Tibial artery (tissue), 4 donors: ENCODE measurements around the gene GRIFIN.
A peak's percentile ranks its signal among the peaks of the same experiment; 100 is the strongest.

ENCODE experiments used
- DNase-seq, 2 donors: peaks; one replicate each; pipeline ENCODE4 v3.0.0-alpha.2; 2019
- H3K27ac ChIP-seq, 2 donors: fragments of 200-600 bp; sonication (generic) in 1 of 2; 1 replicate in 1 of 2; 2 replicates in 1 of 2; pipeline ENCODE4 v1.5.1; 2018 to 2019; ENCODE audit warnings: mild to moderate bottlenecking in 1 of 2
- H3K27me3 ChIP-seq, 2 donors: fragments of 200-600 bp; sonication (generic) in 1 of 2; one replicate each; pipeline versions ENCODE4 v1.5.1 to v1.6.0; 2016 to 2019
- H3K36me3 ChIP-seq, 3 donors: fragments of 200-600 bp; sonication (generic) in 2 of 3; one replicate each; pipeline ENCODE4 v1.5.1; 2016 to 2019; ENCODE audit warnings: mild to moderate bottlenecking in 2 of 3
- H3K4me1 ChIP-seq, 4 donors: fragments of 200-600 bp; sonication (generic) in 2 of 4; 1 replicate in 3 of 4; 2 replicates in 1 of 4; pipeline ENCODE4 v1.5.1; 2016 to 2019
- H3K4me3 ChIP-seq, 2 donors: fragments of 200-600 bp; sonication (generic) in 1 of 2; 1 replicate in 1 of 2; 2 replicates in 1 of 2; pipeline ENCODE4 v1.5.1; 2018 to 2019; ENCODE audit warnings: mild to moderate bottlenecking in 2 of 2
- H3K9me3 ChIP-seq, 3 donors: fragments of 200-600 bp; sonication (generic) in 1 of 3; one replicate each; pipeline ENCODE4 v1.5.1; 2016 to 2019
- intact Hi-C: fragments of 100-400 bp; cut with DNase I; formaldehyde crosslinking; loops from one replicate; pipeline ENCODE4 v1.15.0; 2023; ENCODE audit warnings: low total_unique reads
- TF ChIP-seq, protein P1 (sequence below), 2 experiments: fragments of 200-600 bp in 1 of 2; fragments of 450-650 bp in 1 of 2; IDR thresholded peaks; one replicate each; pipeline ENCODE4 v1.5.1; 2017 to 2019; ENCODE audit warnings: antibody characterized with exemption in 2 of 2, mild to moderate bottlenecking in 1 of 2, moderate library complexity in 1 of 2

GRIFIN gene

GRCh38 chr7:2482725-2483451, 6.7 kb upstream of the GRIFIN start:
- peaks cover 13 to 31% (median 25%) of the 10 kb centered on the region in 4 donors for H3K4me1 ChIP-seq
- intact Hi-C loops, result no loop called here
- no peak overlapping the region for H3K27ac ChIP-seq
- H3K4me3 ChIP-seq, result no peak overlapping the region
- peaks cover 0 to 8% (median 5%) of the 10 kb centered on the region in 3 donors for H3K9me3 ChIP-seq
- DNase-seq, result no peak
- peaks cover 0 to 23% of the 10 kb centered on the region in 2 donors for H3K27me3 ChIP-seq
- no peaks in the 10 kb centered on the region for H3K36me3 ChIP-seq
- TF ChIP-seq, protein P1, sequence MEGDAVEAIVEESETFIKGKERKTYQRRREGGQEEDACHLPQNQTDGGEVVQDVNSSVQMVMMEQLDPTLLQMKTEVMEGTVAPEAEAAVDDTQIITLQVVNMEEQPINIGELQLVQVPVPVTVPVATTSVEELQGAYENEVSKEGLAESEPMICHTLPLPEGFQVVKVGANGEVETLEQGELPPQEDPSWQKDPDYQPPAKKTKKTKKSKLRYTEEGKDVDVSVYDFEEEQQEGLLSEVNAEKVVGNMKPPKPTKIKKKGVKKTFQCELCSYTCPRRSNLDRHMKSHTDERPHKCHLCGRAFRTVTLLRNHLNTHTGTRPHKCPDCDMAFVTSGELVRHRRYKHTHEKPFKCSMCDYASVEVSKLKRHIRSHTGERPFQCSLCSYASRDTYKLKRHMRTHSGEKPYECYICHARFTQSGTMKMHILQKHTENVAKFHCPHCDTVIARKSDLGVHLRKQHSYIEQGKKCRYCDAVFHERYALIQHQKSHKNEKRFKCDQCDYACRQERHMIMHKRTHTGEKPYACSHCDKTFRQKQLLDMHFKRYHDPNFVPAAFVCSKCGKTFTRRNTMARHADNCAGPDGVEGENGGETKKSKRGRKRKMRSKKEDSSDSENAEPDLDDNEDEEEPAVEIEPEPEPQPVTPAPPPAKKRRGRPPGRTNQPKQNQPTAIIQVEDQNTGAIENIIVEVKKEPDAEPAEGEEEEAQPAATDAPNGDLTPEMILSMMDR (IDR thresholded peaks at IDR 0.05), result no peak

- intact Hi-C loops, result no loop called here
- H3K27ac ChIP-seq, result no peak overlapping the region
- H3K9me3 ChIP-seq, result peaks cover 0 to 8% (median 5%) of the 10 kb centered on the region in 3 donors
- peaks cover 9 to 29% (median 20%) of the 10 kb centered on the region in 4 donors for H3K4me1 ChIP-seq
- no peak for DNase-seq
- H3K27me3 ChIP-seq, result peaks cover 0 to 38% of the 10 kb centered on the region in 2 donors
- TF ChIP-seq, protein P1 (IDR thresholded peaks at IDR 0.05), result no peak
- no peak overlapping the region for H3K4me3 ChIP-seq
- no peaks in the 10 kb centered on the region for H3K36me3 ChIP-seq
These were observed 5.0 kb upstream of the GRIFIN start for GRCh38 chr7:2481195-2481594.

DNA sequence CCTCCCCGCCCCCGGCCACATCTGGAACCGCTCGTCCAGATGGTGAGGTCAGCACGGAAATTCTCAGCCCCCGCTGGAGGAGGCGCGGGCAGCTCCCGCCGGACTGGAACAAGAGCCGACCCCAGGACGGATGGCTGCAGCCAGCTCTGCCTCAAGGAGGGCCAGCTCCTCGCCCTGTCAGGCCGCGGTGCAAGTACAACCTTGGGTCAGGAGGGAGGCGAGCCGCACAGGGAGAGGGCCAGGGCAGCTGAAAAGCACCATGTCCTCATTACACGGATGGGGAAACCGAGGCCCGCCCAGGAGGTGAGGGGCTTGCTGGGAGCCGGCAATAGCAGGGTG, 3.8 kb upstream of the GRIFIN start:
- H3K27ac ChIP-seq, result no peak overlapping the region
- no peak for DNase-seq
- H3K27me3 ChIP-seq, result peaks cover 0 to 50% of the 10 kb centered on the region in 2 donors
- intact Hi-C loops, result no loop called here
- no peaks in the 10 kb centered on the region for H3K36me3 ChIP-seq
- no peak overlapping the region for H3K4me3 ChIP-seq
- TF ChIP-seq, protein P1 (IDR thresholded peaks at IDR 0.05), result no peak
- H3K9me3 ChIP-seq, result peaks cover 0 to 8% (median 5%) of the 10 kb centered on the region in 3 donors
- peaks cover 9 to 29% (median 20%) of the 10 kb centered on the region in 4 donors for H3K4me1 ChIP-seq

GRCh38 chr7:2479276-2480069, 3.3 kb upstream of the GRIFIN start:
- H3K4me1 ChIP-seq, result peaks cover 9 to 29% (median 20%) of the 10 kb centered on the region in 4 donors
- peaks cover 0 to 55% of the 10 kb centered on the region in 2 donors for H3K27me3 ChIP-seq
- peaks cover 0 to 8% (median 5%) of the 10 kb centered on the region in 3 donors for H3K9me3 ChIP-seq
- H3K36me3 ChIP-seq, result no peaks in the 10 kb centered on the region
- H3K4me3 ChIP-seq, result no peak overlapping the region
- no peak for DNase-seq
- TF ChIP-seq, protein P1 (IDR thresholded peaks at IDR 0.05), result no peak
- no peak overlapping the region for H3K27ac ChIP-seq
- intact Hi-C loops, result no loop called here

- TF ChIP-seq, protein P1 (IDR thresholded peaks at IDR 0.05), result no peak
- peaks cover 0 to 59% of the 10 kb centered on the region in 2 donors for H3K27me3 ChIP-seq
- intact Hi-C loops, result no loop called here
- no peak for DNase-seq
- H3K4me3 ChIP-seq, result peak overlapping the region in 1 of 2 donors; percentile 0
- peaks cover 9 to 29% (median 20%) of the 10 kb centered on the region in 4 donors for H3K4me1 ChIP-seq
- no peak overlapping the region for H3K27ac ChIP-seq
- H3K9me3 ChIP-seq, result peaks cover 0 to 8% (median 5%) of the 10 kb centered on the region in 3 donors
- H3K36me3 ChIP-seq, result no peaks in the 10 kb centered on the region
These were observed 2.6 kb upstream of the GRIFIN start for GRCh38 chr7:2478800-2479199.
